Ishikawa (cell line): ENCODE measurements around the gene GANC.

ENCODE experiments used
- CEBPB ChIP-seq: IDR thresholded peaks from 2 replicates; pipeline ENCODE4 v1.6.1; 2012
- CREB1 ChIP-seq: IDR thresholded peaks from 2 replicates; pipeline ENCODE4 v1.6.1; 2012; ENCODE audit warnings: low read depth
- EGR1 ChIP-seq: IDR thresholded peaks from 2 replicates; pipeline ENCODE4 v1.6.1; 2012
- EP300 ChIP-seq: IDR thresholded peaks from 2 replicates; pipeline ENCODE4 v1.6.1; 2012; ENCODE audit warnings: borderline replicate concordance
- FOXM1 ChIP-seq: IDR thresholded peaks from 2 replicates; pipeline ENCODE4 v1.6.1; 2012; ENCODE audit warnings: low read depth, borderline replicate concordance
- NFIC ChIP-seq: IDR thresholded peaks from 2 replicates; pipeline ENCODE4 v1.6.1; 2012
- RAD21 ChIP-seq: IDR thresholded peaks from 2 replicates; pipeline ENCODE4 v1.6.1; 2012; ENCODE audit warnings: low read depth
- TAF1 ChIP-seq: IDR thresholded peaks from 2 replicates; pipeline ENCODE4 v1.6.1; 2012; ENCODE audit warnings: low read depth, mild to moderate bottlenecking
- TCF12 ChIP-seq: IDR thresholded peaks from 2 replicates; pipeline ENCODE4 v1.6.1; 2012; ENCODE audit warnings: low read depth
- YY1 ChIP-seq: IDR thresholded peaks from 2 replicates; pipeline ENCODE4 v1.6.1; 2012; ENCODE audit warnings: low read depth
- ZBTB7A ChIP-seq: IDR thresholded peaks from 2 replicates; pipeline ENCODE4 v1.6.1; 2012; ENCODE audit warnings: low read depth
- TF ChIP-seq, protein P1 (sequence below): IDR thresholded peaks from 2 replicates; pipeline ENCODE4 v1.6.1; 2012
- TF ChIP-seq, protein P2 (sequence below): IDR thresholded peaks from 2 replicates; pipeline ENCODE4 v1.6.1; 2012; ENCODE audit warnings: low read depth, mild to moderate bottlenecking

DNA sequence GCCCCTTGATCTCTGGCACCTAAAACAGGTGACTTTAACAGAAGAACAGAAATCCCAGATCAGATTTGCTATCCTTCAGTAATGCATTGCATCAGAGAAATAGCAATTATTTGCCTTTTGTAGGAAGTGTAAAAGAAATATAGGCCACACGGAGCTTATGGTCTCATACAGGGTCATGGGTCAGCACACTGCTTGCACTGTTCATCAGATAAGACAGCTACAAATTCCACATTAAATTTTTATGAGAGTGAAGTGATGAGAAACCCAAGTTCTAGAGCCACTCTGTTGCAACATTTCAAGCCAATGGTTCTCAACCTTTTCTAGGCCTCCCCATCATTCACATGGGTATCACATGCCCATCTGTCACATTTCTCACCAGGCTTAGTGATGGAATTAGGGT lies 33.7 kb downstream of the GANC start:
- TF ChIP-seq ZBTB7A (no peak), EGR1 (no peak), RAD21 (no peak), CEBPB (no peak), TAF1 (no peak), EP300 (no peak), YY1 (no peak), CREB1 (no peak), FOXM1 (no peak), NFIC (no peak), TCF12 (no peak)
- TF ChIP-seq, protein P1, sequence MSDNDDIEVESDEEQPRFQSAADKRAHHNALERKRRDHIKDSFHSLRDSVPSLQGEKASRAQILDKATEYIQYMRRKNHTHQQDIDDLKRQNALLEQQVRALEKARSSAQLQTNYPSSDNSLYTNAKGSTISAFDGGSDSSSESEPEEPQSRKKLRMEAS: no peak
- TF ChIP-seq, protein P2, sequence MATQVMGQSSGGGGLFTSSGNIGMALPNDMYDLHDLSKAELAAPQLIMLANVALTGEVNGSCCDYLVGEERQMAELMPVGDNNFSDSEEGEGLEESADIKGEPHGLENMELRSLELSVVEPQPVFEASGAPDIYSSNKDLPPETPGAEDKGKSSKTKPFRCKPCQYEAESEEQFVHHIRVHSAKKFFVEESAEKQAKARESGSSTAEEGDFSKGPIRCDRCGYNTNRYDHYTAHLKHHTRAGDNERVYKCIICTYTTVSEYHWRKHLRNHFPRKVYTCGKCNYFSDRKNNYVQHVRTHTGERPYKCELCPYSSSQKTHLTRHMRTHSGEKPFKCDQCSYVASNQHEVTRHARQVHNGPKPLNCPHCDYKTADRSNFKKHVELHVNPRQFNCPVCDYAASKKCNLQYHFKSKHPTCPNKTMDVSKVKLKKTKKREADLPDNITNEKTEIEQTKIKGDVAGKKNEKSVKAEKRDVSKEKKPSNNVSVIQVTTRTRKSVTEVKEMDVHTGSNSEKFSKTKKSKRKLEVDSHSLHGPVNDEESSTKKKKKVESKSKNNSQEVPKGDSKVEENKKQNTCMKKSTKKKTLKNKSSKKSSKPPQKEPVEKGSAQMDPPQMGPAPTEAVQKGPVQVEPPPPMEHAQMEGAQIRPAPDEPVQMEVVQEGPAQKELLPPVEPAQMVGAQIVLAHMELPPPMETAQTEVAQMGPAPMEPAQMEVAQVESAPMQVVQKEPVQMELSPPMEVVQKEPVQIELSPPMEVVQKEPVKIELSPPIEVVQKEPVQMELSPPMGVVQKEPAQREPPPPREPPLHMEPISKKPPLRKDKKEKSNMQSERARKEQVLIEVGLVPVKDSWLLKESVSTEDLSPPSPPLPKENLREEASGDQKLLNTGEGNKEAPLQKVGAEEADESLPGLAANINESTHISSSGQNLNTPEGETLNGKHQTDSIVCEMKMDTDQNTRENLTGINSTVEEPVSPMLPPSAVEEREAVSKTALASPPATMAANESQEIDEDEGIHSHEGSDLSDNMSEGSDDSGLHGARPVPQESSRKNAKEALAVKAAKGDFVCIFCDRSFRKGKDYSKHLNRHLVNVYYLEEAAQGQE: no peak
